Keratinocyte (primary cell): ENCODE data around the gene GPHA2. TPM values are rescaled to one million over a fixed set of nuclear protein-coding genes. Genes with fewer than 3 reads are reported as not detected.

ENCODE experiments used
- DNase-seq: peaks from one replicate; pipeline ENCODE4 v3.0.0-alpha.2; 2011; ENCODE audit warnings: low read depth, missing footprints, low spot score
- FAIRE-seq: peaks from 2 replicates; lab custom pipeline; 2011; peaks lifted over from hg19 to GRCh38; lab: Jason Lieb, UNC
- H2AFZ ChIP-seq: 2 replicates; pipeline ENCODE4 v1.6.0; 2012; ENCODE audit warnings: low read length, control low read depth, inconsistent platforms; ENCODE audit not compliant: control insufficient read depth
- H3K27ac ChIP-seq: 2 replicates; pipeline ENCODE4 v1.5.1; 2011; ENCODE audit warnings: low read length; ENCODE audit not compliant: control insufficient read depth, insufficient read depth
- H3K27me3 ChIP-seq: 3 replicates; pipeline ENCODE4 v1.6.0; 2011; ENCODE audit warnings: low read length; ENCODE audit not compliant: control insufficient read depth, insufficient read depth; ENCODE audit errors: extremely low read depth
- H3K36me3 ChIP-seq, 2 experiments: 2 replicates in 1 of 2; 3 replicates in 1 of 2; pipeline ENCODE4 v1.5.1; 2011; ENCODE audit warnings: low read length in 2 of 2, mild to moderate bottlenecking in 1 of 2; ENCODE audit not compliant: control insufficient read depth in 2 of 2, insufficient read depth in 2 of 2; ENCODE audit errors: extremely low read depth in 1 of 2
- H3K4me1 ChIP-seq: 3 replicates; pipeline ENCODE4 v1.5.1; 2011; ENCODE audit warnings: low read length; ENCODE audit not compliant: control insufficient read depth, insufficient read depth; ENCODE audit errors: extremely low read depth
- H3K4me2 ChIP-seq: 3 replicates; pipeline ENCODE4 v1.6.0; 2011; ENCODE audit warnings: low read depth, low read length; ENCODE audit not compliant: control insufficient read depth, insufficient read depth; ENCODE audit errors: extremely low read depth
- H3K4me3 ChIP-seq, 3 experiments: fragments of 200-600 bp in 1 of 3; sonication (generic) in 1 of 3; 2 replicates in 2 of 3; 3 replicates in 1 of 3; pipeline ENCODE4 v1.5.1; 2011 to 2016; ENCODE audit warnings: low read length in 3 of 3, mild to moderate bottlenecking in 3 of 3, control low read depth in 2 of 3, inconsistent platforms in 1 of 3, low read depth in 1 of 3, mixed read lengths in 1 of 3, mixed run types in 1 of 3, moderate library complexity in 1 of 3; ENCODE audit not compliant: control insufficient read depth in 2 of 3, insufficient read depth in 2 of 3; ENCODE audit errors: extremely low read depth in 1 of 3
- H3K79me2 ChIP-seq: 2 replicates; pipeline ENCODE4 v1.6.0; 2012; ENCODE audit warnings: low read length; ENCODE audit not compliant: control insufficient read depth, insufficient read depth
- H3K9ac ChIP-seq: 3 replicates; pipeline ENCODE4 v1.6.0; 2011; ENCODE audit warnings: low read length; ENCODE audit not compliant: control insufficient read depth, insufficient read depth; ENCODE audit errors: extremely low read depth
- H3K9me1 ChIP-seq: 3 replicates; pipeline ENCODE4 v1.6.0; 2011; ENCODE audit warnings: low read length; ENCODE audit not compliant: control insufficient read depth, insufficient read depth; ENCODE audit errors: extremely low read depth
- H3K9me3 ChIP-seq: 2 replicates; pipeline ENCODE4 v1.5.1; 2012; ENCODE audit warnings: low read depth, low read length; ENCODE audit not compliant: control insufficient read depth
- H4K20me1 ChIP-seq: 3 replicates; pipeline ENCODE4 v1.6.0; 2011; ENCODE audit warnings: low read length; ENCODE audit not compliant: control insufficient read depth, insufficient read depth; ENCODE audit errors: extremely low read depth
- CTCF ChIP-seq, 3 experiments: IDR thresholded peaks in 1 of 3; conservative IDR thresholded peaks in 1 of 3; optimal IDR thresholded peaks in 1 of 3; 2 replicates in 2 of 3; 3 replicates in 1 of 3; pipeline versions ENCODE3 to v1.5.1; 2011; ENCODE audit warnings: low read length in 3 of 3, mild to moderate bottlenecking in 3 of 3, moderate library complexity in 2 of 3, control low read depth in 1 of 3, inconsistent platforms in 1 of 3; ENCODE audit not compliant: insufficient read depth in 2 of 3; ENCODE audit errors: extremely low read depth in 1 of 3
- EZH2 ChIP-seq: IDR thresholded peaks from one replicate; pipeline ENCODE4 v1.6.1; 2012; ENCODE audit warnings: inconsistent platforms, mild to moderate bottlenecking, low read length, moderate library complexity
- dilution Hi-C: fragments of 300-500 bp; cut with MboI; formaldehyde crosslinking; loops from one replicate; pipeline ENCODE4 v1.7.0; 2020; ENCODE audit warnings: low sequenced_read_pairs; ENCODE audit not compliant: extremely low pct_ligation_motif_present
- polyA plus RNA-seq, 5 experiments: library from polyadenylated mRNA; depleted of rRNA in 3 of 5; stranded (reverse) in 3 of 5; stranded (forward) in 1 of 5; unstranded in 1 of 5; fragments of >200 nt; gene quantifications; 1 replicate in 1 of 5; 2 replicates in 3 of 5; 3 replicates in 1 of 5; pipeline versions ENCODE4 v1.2.1 to v1.2.3, GENCODE V29; 2011 to 2012; ENCODE audit warnings: missing spikeins in 2 of 5, low read depth in 1 of 5, low replicate concordance in 1 of 5

The GPHA2 gene
- polyA plus RNA-seq, 1 donor (not counting 4 experiments of a cell fraction or from before 2014, with no cell fraction given), result 0.08 TPM

- no peaks in the 10 kb centered on the region for H3K79me2 ChIP-seq
- dilution Hi-C loops, result no loop called here
- H3K4me2 ChIP-seq, result no peak overlapping the region
- H3K9me1 ChIP-seq, result no peaks in the 10 kb centered on the region
- TF ChIP-seq EZH2 (no peak), CTCF (optimal IDR thresholded peaks at IDR 0.05 in 1 of 3, IDR thresholded peaks at IDR 0.05 in 1 of 3, conservative IDR thresholded peaks at IDR 0.05 in 1 of 3; ENCODE audit: extremely low read depth in 1 of 3, insufficient read depth in 2 of 3, low read length in 3 of 3) (no peak)
- H3K27ac ChIP-seq, result no peak overlapping the region
- H3K9ac ChIP-seq, result no peak overlapping the region
- H4K20me1 ChIP-seq, result no peaks in the 10 kb centered on the region
- no peak for FAIRE-seq
- H3K9me3 ChIP-seq, result no peaks in the 10 kb centered on the region
- H3K4me1 ChIP-seq, result peaks cover 10% of the 10 kb centered on the region
- peaks cover 6 to 26% of the 10 kb centered on the region in 2 experiments for H3K36me3 ChIP-seq
- DNase-seq, result no peak
- H2AFZ ChIP-seq, result no peak overlapping the region
- H3K27me3 ChIP-seq, result no peaks in the 10 kb centered on the region
- no peak overlapping the region for H3K4me3 ChIP-seq
These were observed 39.2 kb downstream of the GPHA2 start for GRCh38 chr11:64896448-64897022.

GRCh38 chr11:64894812-64895452, 40.8 kb downstream of the GPHA2 start:
- peaks cover 3 to 19% of the 10 kb centered on the region in 2 experiments for H3K36me3 ChIP-seq
- H4K20me1 ChIP-seq, result no peaks in the 10 kb centered on the region
- no peak for TF ChIP-seq EZH2
- TF ChIP-seq CTCF (optimal IDR thresholded peaks at IDR 0.05 in 1 of 3, IDR thresholded peaks at IDR 0.05 in 1 of 3, conservative IDR thresholded peaks at IDR 0.05 in 1 of 3; ENCODE audit: extremely low read depth in 1 of 3, insufficient read depth in 2 of 3, low read length in 3 of 3), result no peak
- peaks cover 3% of the 10 kb centered on the region for H3K4me1 ChIP-seq
- no peak overlapping the region for H3K27ac ChIP-seq
- no peaks in the 10 kb centered on the region for H3K27me3 ChIP-seq
- FAIRE-seq, result no peak
- H3K79me2 ChIP-seq, result no peaks in the 10 kb centered on the region
- H3K9me3 ChIP-seq, result no peaks in the 10 kb centered on the region
- no peak overlapping the region for H3K4me3 ChIP-seq
- no peak overlapping the region for H3K9ac ChIP-seq
- no peaks in the 10 kb centered on the region for H3K9me1 ChIP-seq
- no peak overlapping the region for H3K4me2 ChIP-seq
- DNase-seq, result no peak
- dilution Hi-C loops, result no loop called here
- no peak overlapping the region for H2AFZ ChIP-seq
